GM18868 (cell line): ENCODE results near the gene FLAD1.

Experiments used
- ATAC-seq: cut with Tn5 transposase; IDR thresholded peaks from one replicate; pipeline ENCODE4 v1.9.1; 2021; ENCODE audit warnings: mild to moderate bottlenecking, moderate library complexity; ENCODE audit not compliant: unreplicated experiment

The FLAD1 gene

GRCh38 chr1:154982897-154983648 lies at the start of gene FLAD1:
Gene FLAD1 (plus strand): TSS chr1:154983344. CDS start chr1:154983695, 351 bp downstream.
- ATAC-seq: peak; percentile 98

- no peak for ATAC-seq
Measured at GRCh38 chr1:154934358-154934948, 48.7 kb upstream of the FLAD1 start.

DNA sequence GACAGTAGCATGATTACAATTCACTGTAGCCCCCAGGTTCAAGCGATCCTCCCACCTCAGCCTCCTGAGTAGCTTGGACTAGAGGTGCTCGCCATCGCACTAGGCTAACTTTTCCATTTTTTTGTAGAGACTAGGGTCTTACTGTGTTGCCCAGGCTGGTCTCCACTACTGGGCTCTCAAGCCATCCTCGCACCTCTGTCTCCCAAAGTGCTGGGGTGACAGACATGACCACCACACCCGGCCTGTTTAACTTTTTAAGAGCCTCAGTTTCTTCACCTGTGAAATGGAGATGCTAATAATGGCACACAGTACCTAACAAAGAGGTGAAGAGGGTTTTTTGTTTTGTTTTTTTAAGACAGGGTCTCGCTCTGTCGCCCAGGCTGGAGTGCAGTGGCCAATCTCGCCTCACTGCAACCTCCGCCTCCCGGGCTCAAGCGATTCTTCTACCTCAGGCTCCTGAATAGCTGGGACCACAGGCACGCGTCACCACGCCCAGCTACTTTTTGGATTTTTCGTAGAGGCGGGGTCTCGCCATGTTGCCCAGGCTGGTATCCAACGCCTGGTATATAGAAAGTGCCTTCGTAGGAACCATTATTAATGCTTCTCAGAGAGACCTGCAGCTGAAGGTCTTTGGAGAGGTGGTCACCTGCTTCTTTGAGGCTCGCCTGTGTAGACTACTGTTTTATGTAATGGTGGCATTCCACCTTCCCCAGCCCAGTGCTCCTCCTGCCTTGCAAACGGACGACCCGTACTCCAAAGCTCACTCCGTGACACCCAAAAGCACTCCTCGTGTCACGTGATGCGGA lies 47.2 kb upstream of the FLAD1 start:
- ATAC-seq: no peak

DNA sequence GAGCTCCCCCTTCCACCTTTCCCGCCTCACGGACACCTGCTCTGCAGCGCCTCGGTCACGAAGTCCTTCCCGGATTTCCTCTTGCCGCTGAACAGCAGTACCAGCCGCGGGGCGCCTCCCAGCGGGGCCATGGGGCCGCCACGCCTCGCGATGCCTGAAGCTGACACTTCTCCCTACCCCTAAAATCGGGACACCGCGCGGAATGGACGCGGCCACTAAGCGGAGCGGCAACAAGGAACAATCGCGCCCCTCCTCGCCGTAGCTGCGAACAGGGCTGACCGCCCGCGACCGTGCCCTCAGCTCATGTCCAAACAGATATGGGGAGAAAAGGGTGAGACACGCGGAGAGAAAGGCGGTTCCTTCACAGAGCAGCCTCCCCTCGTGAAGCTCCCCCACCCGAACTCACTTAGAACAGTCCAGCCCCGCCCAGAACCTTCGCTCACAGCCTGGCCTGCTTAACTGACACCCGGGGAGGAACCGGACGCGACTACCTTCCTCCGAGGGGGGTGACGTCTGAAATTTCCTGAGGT lies 46.5 kb upstream of the FLAD1 start, which contains the start of gene PMVK:
TSS of gene PMVK (minus strand) at position 165 of the 530 bp plus-strand sequence. CDS start at position 131, 34 bp downstream.
- peak; percentile 66 for ATAC-seq

DNA sequence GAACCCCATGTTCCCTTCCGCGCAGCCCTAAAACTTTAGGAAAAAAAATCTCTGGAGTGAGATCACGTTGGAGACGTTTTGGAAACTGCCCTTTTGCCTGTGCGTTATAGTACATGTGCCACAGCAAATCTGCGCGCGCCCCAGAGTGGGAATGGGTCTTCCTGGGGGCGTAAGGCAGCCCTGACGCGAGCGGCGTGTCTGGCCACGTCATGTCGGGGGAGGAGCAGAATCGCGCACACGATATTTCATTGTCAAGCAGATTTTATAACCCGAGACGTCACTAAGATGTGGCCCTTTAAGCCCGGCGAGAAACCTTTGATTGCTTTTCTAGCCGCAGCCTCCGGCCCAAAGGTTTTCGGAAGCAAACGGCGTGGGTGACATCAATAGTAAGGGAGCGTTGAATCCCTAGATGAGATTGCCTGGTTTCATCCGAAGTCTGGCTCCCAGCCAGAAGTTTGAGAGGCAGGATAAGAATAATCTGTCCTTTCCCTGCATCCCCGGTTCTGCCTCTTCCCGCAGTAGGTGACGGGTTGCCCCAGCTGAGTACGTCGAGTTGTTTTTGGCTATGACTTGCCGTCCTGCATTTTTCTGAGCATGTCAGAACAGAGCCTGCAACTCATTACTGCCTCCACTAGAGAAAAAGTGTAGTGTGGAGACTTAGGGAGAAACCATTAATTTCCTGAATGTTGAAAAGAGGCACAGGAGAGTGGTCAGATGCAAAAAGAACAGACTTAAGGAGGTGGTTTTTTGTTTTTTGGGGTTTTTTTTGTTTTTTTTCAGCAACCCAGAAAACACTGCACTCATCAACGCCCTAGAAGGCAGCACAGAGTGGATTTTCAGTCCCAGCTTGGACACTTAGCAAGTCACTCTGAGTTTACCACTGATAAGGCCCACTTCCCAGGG lies 45.8 kb upstream of the FLAD1 start:
- peak; percentile 56 for ATAC-seq

- ATAC-seq: no peak
Measured at GRCh38 chr1:154937988-154938386, 45.2 kb upstream of the FLAD1 start.

DNA sequence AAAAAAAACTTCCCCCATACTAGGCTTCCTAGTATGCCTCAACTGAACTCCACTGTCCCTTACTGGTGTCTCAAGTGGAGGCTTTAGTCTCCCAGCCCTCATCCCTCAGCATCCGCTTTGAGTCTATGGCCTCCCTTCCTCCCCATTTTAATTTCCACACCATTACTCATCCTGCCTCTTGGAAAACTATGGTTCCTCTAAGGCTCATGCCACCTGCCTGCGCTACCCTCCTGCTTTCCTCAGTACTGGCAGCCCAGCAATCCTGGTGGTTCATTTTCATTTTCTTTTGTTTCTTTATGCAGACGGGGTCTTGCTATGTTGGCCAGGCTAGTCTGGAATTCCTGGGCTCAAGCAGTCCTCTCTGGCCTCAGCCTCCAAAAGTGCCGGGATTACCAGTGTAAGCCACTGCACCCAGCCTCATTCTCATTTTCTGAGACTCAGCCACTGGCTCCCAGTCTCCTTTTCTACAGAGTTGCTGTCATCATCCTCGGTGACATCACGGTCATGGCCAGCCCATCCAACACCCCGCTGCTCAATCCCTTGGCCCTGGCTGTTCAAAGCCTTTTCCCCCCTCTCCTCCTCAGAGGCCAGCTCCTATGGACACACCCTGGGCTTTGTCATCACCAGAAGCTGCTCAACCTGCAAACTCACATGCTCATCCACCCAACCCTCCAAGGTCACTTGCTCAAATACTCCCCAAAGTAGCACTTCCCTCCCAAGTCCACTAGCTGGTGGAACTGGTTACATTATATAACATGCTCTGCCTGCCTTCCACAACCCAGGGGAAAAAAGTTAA lies 44.3 kb upstream of the FLAD1 start:
- no peak for ATAC-seq

- no peak for ATAC-seq
Measured at GRCh38 chr1:154940213-154940560, 43.0 kb upstream of the FLAD1 start.

DNA sequence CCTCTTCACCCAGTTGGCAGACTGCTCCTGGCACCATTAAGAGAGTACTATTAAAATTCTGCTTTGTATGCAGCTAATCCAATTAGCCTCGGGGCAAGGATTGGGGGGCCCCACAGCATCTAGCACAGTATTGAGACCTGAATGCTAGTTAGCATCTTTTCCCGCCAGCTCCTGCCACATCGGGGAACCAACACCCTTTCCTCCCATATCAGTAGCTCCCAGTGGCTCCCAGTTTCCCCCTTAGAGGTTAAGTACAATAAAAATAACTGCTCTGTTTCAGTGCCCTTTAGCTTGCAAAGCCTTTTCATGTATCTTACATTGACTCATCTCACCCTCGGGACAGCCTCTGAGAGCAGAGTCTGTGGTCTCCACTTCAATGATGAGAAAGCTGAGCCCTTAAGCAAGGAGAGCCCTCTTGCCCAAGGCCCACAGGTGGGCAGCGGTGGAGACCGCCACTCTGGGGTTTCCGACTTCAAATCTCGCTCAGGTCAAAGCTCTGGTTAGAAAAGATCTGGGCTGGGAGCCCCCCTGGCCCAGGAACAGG lies 42.4 kb upstream of the FLAD1 start:
- ATAC-seq: no peak

GRCh38 chr1:154941333-154942013 lies 41.7 kb upstream of the FLAD1 start:
- no peak for ATAC-seq

DNA sequence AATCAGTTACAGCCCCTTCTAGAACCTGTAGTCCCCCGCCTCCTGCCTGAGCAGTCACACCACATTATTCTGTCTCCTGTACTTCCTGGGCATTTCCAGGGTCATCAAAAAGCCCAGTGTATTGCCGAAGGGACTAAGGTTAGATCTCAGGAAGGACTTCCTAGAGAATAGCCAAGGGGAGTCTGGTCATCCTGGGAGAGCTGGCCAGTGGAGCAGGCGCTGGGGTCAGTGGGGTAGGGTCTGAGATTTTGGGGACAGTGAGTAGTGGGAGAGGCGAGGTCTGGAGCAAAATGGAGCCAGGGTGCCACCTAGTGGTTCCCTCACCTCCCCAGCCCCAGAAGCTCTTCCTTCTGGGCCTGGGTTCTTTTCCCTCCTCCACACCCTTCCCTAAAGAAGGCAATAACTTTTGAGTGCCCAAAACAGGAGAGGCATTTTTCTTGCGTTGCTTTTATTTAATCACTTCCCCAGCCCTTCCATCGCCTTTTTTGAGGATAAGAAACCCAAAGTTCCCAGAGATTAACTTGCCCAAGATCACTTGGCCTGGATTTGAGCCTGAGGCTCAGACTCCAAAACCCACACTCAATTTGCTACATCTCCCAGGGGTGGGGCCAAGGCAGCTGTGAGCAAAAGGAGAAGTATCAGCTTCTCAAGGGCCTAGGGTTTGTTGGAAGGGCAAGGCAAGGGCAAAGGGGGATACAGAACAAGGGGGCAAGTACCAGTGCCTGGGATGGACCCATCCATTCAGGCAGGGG lies 39.3 kb upstream of the FLAD1 start:
- ATAC-seq: no peak

- ATAC-seq: no peak
Measured at GRCh38 chr1:154944401-154945159, 38.6 kb upstream of the FLAD1 start.

- ATAC-seq: no peak
Measured at GRCh38 chr1:154945160-154945961, 37.8 kb upstream of the FLAD1 start.

GRCh38 chr1:154945962-154946850 lies 36.9 kb upstream of the FLAD1 start:
- no peak for ATAC-seq

- no peak for ATAC-seq
Measured at GRCh38 chr1:154948079-154948478, 35.1 kb upstream of the FLAD1 start.
